SKM-1 treated with dmso at 0.1 percent for 144 hours (cell line): Measurements from ENCODE around the gene MT2A.
"Not testable (repeated sequence)": the region's sequence is repeated elsewhere in the genome, so short reads cannot be mapped to it uniquely, and the experiment has no call there.

Source experiments
- DNase-seq: peaks from one replicate; lab custom pipeline; 2025; ENCODE audit not compliant: unreplicated experiment; lab: John Stamatoyannopoulos, UW

MT2A gene

DNA sequence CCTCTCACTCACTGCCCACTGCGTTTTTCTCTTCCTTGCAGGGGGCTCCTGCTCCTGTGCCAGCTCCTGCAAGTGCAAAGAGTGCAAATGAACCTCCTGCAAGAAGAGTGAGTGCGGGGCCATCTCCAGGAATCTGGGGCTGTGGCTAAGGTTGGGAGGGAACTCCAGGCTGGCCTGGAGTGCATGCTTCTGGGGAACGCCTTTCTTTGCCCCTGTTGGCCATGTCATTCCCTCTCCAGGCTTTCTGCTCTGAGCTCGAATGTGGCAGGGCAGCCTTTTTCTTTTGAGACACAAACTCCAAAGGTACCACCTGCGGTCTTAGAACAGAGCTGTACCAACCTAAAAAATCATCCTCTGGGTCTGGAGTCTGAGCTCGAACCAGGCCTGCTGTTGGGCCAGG is 9.8 kb downstream of the MT2A start:
- DNase-seq: no peak

DNA sequence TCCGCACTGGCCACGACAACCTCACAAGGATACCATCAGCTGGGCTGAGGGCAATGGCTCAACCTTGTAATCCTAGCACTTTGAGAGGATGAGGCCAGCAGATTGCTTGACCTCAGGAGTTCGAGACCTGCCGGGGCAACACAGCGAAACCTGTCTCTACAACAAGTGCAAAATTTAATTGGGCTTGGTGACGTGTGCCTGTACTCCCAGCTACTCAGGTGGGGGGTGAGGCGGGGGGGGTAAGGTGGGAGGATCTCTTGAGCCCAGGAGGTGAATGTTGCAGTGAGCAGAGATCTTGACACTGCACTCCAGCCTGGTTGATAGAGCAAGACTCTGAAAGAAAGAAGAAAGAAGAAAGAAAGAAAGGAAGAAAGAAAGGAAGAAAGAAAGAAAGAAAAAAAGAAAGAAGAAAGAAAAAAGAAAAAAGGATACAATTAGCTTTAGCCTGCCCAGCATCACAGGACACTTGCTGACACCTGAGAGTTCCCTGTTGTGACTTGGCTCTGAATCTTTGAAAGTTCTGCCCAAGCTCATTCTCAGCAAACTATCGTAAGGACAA is 12.0 kb downstream of the MT2A start:
- no peak for DNase-seq

DNA sequence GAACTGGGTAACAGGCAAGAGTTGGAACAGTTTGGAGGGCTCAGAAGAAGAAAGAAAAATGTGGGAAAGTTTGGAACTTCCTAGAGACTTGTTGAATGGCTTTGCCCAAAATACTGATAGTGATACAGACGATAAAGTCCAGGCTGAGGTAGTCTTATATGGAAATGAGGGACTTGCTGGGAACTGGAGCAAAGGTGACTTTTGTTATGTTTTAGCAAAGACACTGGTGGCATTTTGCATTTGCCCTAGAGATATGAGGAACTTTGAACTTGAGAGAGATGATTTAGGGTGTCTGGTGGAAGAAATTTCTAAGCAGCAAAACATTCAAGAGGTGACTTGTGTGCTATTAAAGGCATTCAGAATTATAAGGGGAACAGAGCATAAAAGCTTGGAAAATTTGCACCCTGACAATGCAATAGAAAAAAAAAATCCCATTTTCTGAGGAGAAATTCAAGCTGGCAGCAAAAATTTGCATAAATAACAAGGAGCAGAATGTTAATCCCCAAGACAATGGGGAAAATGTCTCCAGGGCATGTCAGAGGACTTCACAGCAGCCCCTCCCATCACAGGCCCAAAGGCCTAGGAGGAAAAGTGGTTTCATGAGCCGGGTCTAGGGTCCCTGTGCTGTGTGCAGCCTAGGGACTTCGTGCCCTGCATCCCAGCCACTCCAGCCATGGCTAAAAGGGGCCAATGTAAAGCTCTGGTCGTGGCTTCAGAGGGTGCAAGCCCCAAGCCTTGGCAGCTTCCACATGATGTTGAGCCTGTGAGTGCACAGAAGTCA is 13.5 kb downstream of the MT2A start:
- not testable (repeated sequence) for DNase-seq

DNA sequence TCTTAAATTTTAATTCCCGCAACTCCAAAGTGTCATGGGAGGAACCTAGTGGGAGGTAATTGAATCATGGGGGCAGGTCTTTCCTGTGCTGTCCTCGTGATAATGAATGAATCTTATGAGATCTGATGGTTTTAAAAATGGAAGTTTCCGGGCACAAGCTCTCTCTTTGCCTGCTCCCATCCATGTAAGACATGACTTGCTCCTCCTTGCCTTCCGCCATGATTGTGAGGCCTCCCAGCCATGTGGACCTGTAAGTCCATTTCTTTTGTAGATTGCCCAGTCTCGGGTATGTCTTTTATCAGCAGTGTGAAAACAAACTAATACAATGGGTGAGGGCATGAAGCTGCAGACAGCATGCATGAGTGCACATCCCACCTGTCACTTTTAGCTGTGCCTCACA is 14.8 kb downstream of the MT2A start:
- not testable (repeated sequence) for DNase-seq

- no peak for DNase-seq
Measured at GRCh38 chr16:56623637-56624036, 15.3 kb downstream of the MT2A start.

GRCh38 chr16:56625140-56625942 is 17.0 kb downstream of the MT2A start, which contains the start of gene MT1E:
Gene MT1E (plus strand): TSS chr16:56625781. CDS start chr16:56625852, 71 bp downstream.
- peak; percentile 67 for DNase-seq

DNA sequence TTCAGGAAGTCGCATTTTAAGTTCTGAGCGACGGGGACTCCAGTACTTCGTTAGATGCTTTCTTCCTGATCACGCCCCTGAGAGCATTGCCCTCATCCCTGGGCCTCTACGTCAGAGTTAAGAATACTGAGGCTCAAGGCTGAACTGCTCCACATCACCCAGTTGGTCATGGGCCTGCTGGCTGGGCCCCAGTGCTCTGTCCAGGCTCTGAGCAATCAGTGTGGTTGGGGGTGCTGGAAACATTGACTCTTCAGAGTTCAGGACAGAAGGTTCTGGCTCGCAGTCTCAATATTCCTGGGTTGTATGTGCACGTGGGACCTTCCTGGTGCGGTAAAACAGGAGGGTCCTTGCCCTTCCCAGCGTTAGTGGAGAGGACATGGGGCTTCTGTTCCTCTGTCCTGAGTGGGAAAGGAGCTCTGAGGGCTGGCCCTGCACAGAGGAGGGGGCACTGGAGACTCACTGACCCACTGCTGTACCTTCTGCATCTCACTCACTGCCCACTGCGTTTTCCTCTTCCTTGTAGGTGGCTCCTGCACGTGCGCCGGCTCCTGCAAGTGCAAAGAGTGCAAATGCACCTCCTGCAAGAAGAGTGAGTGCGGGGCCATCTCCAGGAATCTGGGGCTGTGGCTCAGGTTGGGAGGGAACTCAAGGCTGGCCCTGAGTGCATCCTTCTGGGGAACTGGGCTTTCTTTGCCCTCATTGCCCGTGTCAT is 17.7 kb downstream of the MT2A start:
- no peak for DNase-seq

GRCh38 chr16:56626685-56627084 is 18.3 kb downstream of the MT2A start:
- DNase-seq: no peak

DNA sequence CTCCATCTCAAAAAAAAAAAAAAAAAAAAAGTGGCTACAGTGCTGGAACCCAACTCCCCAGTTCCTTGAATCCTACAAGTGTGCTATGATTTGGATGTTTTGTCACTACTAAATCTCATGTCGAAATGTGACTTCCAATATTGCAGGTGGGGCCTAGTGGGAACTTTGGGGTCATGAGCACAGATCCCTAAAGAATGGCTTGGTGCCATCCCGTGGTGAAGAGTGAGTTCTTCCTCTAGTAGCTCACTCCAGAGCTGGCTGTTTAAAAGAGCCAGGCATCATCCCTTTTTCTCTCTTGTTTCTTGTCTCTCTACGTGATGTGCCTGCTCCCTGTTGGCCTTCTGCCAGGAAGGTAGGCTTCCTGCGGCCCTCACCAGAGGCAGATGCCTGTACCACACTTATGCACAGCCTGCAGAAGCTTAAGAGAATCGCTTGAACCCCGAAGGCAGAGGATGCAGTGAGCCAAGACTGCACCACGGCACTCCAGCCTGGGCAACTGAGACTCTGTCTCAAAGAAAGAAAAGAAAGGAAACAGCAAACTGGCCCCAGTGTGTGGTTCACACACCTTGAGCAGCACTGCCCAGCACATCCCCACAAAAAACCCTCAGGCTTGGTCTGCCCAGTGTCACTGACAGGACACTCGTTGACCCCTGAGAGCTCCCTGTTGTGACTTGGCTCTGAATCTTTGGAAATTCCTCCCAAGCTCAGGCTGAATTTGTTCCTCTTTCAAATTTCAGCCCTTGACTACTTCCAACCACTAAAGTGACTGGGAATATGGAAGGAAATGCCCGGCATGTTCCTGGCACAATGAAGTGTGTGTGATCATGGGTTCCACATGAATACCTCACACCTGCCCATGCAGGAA is 20.3 kb downstream of the MT2A start:
- DNase-seq: no peak

GRCh38 chr16:56629531-56629930 is 21.1 kb downstream of the MT2A start:
- no peak for DNase-seq

DNA sequence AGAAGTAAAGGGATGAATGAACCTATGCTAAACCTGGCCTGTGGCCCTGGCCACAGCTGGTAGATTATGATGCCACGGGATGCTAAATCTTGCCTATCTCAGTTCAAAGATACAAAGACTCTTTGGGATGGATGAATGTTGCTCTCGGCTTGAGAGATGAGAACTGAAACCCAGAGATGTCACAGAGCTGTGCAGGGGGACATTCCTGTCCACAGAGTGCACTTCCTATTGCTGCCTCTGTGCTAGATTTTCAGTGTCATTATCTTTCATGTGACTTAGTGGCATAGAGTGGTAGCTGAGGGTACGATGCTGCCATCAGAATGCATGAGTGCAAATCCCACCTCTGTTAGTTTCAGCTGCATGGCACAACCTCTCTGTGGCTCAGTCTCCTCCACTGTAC is 21.8 kb downstream of the MT2A start:
- no peak for DNase-seq

DNA sequence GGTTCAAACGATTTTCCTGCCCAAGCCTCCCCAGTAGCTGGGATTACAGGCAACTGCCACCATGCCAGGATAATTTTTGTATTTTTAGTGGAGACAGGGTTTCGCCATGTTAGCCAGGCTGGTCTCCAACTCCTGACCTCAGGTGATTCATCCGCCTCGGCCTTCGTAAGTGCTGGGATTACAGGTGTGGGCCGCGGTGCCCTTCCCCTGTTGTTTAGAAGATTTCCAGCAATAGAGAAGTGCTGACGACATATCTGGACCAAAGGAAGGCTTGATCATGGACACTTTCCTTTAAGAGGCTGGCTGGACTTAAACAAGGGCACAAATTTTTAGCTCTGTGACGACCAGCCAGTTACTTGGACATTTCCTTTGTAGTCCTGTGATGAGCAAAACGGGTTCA is 22.8 kb downstream of the MT2A start:
- no peak for DNase-seq

- DNase-seq: no peak
Measured at GRCh38 chr16:56631832-56632155, 23.4 kb downstream of the MT2A start.

GRCh38 chr16:56632156-56632847 is 23.9 kb downstream of the MT2A start, which contains the start of gene MT1M:
Gene MT1M (plus strand): TSS chr16:56632659. CDS start chr16:56632732, 73 bp downstream.
- DNase-seq: no peak

- no peak for DNase-seq
Measured at GRCh38 chr16:56632848-56633365, 24.5 kb downstream of the MT2A start.

GRCh38 chr16:56633535-56633934 is 25.2 kb downstream of the MT2A start:
- DNase-seq: no peak

DNA sequence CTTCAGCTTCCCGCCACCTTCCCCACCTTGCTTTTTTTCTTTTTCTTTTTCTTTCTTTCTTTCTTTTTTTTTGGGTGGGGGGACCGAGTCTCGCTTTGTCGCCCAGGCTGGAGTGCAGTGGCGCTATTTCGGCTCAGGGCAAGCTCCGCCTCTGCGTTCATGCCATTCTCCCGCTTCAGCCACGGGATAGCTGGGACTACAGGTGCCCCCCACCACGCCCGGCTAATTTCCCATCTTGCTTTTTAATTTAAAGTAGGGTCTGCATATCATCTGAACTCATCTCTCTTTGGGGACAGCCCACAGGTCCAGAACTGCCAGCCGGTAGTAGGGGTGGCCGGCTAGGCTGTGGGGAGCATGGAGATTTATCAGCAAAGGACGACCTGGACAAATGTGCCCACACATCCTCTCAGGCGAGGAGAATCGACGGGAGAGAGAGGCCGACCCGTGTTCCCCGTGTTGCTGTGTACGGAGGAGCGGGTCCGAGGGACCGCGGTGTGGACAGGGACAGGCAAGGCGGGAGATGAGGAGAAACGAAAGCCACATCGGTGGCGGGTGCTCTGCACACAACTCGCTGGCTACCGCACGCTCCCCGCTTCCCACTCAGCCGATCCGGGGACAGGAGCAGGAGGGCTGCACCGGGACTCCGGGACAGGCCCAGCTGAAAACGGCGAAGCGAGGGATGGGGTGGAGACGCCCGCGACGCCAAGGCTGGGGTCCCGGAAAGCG is 26.5 kb downstream of the MT2A start:
- DNase-seq: no peak

DNA sequence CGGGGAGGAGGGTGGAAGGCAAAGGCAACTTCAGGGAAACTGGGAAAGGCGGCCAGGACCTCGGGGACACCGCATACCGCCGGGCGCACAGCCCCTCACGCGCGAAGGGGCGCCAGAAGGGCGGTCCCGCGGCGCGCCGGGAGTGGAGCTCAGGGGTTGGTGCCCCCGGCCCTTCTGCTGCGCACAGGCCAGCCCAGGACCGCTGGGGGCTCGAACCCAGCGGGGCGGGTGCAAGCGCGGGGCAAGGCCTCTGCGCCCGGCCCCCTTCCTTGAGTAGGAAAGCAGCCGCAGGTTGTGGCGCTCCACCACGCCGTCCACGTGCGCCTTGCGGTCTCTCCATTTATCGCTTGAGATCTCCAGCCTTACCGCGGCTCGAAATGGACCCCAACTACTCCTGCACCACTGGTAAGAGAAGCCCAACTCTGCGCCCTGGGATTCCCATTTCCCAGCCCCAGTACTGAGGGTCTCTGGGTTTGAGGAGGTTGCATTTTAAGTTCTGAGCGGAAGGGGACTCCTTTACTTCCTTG is 27.1 kb downstream of the MT2A start:
- DNase-seq: no peak
